Measurements from ENCODE around the gene ERLIN1.

The ERLIN1 gene

DNA sequence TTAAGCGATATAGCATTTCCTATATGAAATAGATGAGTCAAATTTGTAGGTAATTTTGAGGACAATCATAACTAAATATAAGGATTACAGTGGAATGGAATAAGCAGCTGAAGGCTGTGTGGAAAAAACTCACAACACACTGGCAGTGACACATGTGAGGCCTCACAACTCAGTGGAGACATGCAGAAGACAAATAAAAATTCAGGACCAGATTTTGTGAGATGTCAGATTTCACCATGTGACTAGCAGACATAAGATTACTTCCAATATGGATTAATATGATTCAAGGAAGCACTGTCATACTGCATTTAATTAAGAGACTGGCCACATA is 17.6 kb downstream of the ERLIN1 start:
- no peak for DNase-seq

DNA sequence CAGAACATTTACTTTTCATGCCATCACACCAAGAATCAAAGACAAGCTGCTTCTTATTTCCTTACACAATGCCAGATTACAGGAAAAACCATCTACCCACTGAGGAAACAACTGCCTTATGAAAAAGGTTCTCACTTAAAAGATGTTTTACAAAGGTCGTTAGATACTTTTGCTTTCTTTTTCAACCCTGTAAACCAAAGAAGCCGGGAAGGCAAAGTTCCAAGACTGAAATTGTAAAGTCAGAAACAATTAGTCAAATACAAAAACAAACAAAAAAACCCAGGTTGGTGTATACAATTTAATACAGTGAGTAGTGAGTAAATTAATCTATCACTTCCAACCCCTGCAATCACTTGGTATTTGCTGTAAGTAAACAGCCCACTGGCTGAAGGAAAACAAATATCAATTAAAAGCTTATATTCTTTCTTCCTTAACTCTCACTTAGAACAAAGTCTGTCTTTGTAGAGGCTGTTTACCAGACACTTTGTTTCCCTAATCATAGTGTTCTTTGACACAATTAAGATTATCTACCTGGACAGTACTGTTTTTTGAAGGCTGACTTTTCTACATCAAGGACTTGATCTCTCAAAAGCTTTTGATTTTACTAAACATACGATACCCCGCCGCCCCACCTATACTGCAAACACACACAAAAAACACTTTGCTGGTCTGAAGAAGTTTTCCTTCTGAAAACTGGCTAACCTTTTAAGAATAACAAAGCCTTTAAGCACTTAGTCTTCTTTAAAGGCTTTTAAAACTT is 18.1 kb downstream of the ERLIN1 start:
- DNase-seq: no peak

GRCh38 chr10:100163704-100164621 is 21.9 kb downstream of the ERLIN1 start:
- DNase-seq: no peak

DNA sequence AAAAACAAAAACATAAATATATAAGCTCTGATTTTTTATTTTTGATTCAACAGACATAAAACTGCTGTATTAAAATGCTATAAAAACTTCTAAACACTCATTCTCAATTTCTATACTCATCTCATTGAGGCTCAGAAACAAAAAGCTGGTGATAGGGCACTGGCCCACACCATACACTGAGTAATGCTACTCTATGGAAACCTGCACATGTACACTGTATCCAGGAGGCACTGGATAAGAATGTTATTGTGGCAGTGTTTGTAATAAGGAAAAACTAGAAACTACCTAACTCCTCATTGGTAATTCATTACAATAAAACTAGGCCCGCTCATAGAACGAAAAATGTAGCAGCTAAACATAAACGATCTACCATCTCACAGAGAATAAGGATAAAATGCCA is 23.1 kb downstream of the ERLIN1 start:
- no peak for DNase-seq

DNA sequence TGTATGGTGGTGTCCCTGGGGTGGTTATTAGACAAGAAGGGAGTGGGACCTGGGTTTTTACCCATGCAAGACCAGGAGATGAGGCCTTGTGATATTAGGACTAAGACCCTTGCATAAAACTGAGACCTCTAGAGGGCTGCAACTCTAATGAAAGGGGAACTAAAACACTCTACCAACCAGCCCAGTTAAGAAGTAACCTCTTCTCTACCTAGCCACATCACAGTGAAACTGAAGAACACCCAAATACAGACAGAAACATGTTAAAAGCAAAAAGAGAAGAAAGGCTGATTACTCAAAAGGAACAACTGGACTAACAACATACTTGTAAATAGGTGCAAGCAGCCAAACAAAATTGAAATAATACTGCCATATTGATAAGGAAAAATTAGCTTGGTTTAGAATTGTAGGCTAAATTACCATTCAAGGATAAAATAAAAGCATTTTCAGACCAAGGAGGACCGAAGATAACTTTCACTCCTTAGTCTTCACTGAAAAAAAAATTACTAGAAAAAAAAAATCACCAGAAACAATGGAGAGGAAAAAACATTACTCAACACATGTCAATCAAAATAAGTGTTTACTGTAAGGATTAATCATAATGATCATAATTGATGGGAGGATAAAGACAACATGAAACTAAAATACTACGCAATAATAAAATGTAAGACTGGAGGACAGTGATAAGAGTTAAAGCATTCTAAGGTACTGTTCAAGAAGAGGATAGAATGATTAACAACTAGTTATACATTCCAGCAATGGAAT is 27.6 kb downstream of the ERLIN1 start:
- DNase-seq: no peak

DNA sequence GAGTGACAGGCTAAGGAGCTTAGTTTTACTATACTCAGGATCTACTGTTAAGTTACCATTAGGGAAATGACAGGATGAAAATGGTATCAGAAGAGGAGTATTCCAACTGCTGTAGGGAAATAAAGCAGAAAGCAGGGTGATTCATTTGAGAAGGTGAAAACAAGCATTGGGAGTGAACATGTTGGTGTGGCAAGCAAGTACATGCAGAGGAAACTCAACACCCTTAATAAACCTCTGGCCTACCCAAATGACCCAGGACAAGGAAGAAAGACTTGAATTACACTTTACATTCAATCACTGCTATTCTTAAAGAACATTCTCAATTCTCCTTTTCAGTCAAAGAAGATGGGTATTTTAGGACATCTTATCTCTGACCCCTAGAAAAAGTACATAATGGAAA is 28.7 kb downstream of the ERLIN1 start:
- no peak for DNase-seq

DNA sequence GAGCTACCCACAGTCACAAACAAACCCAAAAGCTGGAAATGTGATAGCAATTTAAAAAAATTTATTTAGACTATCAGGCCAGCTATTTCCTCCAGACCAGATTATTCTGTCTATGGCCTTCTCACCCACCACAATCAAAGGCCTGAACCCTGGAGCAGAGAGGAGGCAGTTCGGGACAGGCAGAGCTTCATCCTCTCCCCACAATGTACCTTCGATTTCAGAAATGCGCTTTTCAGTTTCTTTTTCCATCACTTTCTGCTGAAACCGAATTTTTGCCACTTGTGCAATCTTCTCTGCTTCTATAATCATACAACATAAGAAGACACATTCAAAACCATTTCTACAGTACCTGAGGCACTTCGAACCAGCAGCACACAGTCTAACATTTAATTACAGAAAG is 29.9 kb downstream of the ERLIN1 start:
- DNase-seq: no peak

DNA sequence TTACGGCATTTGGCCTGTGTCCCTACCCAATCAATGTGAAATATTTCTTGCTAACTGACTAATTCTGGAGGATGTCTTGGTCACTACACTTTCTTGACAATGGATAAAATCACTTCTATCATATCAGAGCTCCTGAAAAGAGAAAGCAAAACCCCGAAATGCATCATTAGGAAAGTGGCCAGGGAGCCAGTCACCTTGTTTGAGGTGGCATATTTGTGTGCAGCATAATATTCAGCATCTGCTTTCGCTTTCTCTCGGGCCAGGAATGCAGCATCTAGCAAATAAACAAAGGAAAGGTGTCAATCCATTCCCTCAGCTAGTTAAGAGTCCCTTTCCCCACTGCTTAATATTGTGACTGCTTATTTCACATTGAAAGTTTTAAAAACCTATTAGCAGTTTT is 31.2 kb downstream of the ERLIN1 start:
- no peak for DNase-seq

DNA sequence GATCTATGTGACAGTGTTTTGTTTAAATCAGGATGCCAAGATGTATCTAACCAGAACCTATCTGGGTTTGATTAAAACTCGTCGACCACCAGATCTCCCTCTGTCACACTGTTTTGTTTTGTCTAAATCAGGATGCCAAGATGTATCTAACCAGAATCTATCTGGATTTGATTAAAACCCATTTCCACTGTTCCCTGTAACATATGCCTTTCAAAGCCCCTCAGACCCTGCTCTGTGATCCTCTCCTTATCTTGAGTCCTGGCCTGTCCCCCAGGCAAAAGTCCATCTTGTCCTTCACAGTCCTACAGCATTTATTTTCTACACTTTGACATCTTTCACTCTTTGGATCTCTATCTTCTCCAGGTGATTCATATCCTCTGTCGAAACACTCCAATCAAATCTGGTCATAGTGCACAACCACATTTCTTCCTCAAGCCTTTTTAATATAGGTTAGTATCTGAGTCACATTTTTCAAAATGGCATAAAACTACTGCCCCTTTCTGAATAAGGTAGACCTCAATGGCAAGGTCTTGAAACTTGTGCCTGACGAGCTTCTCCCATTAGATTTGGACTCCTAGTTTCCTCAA is 32.5 kb downstream of the ERLIN1 start:
- DNase-seq: no peak

GRCh38 chr10:100151723-100152300 is 34.0 kb downstream of the ERLIN1 start:
- no peak for DNase-seq

DNA sequence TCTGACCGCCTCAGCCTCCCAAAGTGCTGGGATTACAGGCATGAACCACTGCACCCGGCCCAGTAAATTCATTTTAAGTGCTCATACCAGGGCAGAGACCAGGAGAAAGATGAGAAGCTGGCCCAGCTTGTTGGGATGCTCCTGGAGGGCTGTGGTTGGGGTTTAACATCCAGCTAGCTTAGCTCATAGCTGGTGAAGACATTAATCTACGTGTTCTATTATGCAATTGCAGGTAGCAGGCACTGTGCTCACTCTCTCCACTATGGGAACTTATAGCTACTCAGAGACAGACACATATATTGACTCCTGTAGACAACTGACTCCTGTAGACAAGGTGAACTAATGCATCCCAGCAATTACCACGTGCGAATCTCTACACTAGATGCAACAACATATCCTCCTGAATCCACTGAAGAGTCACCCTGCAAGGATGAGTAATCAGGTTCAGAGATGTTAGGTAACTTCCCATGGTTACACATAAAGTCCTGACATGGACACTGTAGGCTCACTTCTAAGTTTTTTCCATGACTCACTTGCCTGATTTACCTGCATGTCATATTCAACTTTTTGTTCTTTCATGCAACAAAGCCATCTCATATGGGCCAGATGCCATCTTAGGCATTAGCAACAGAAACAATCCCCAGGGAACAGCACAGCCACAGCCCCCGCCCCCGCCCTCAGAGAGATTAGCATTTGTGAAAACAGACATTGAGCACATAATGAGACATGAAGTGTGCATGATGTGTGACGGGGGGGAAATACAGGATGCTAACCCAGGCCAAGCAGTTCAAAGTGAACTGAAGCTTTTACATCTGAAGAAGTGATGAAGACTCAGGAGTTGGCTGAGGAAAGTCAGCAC is 37.2 kb downstream of the ERLIN1 start:
- DNase-seq: no peak

DNA sequence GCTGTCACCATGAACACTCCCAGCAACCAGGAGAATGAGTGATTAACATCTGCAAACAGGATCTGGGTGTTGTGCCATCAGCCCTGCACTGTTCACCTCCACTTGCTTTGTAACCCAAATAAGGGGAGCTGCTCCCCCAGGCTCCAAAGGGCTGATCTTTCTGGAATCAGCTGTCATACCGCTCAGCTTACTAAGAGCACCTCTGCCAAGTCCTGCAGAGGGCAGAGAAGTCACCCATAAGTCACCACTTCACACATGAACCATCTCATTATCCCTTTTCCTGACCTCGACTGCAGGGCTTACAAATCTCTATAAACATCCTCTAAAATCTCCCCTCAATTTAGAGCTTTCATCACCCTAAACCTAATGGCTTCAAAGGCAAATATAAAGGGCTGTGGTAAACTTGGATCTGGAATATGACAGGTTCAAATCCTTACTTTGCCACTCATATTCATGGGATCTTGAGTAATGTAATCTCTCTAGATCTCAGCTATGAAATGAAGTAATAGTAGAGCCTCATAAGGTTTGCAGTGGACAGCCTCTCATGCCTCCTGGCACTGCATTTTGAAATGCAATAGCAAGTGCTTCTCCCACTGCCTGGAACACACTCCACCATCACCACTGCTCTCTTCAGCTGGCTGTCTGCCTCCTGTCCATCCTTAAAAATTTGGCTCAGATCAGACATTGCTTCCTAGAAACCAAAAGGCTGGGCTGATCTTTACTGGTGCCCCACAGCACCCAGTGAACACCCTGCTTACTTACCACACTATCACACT is 38.8 kb downstream of the ERLIN1 start:
- no peak for DNase-seq

DNA sequence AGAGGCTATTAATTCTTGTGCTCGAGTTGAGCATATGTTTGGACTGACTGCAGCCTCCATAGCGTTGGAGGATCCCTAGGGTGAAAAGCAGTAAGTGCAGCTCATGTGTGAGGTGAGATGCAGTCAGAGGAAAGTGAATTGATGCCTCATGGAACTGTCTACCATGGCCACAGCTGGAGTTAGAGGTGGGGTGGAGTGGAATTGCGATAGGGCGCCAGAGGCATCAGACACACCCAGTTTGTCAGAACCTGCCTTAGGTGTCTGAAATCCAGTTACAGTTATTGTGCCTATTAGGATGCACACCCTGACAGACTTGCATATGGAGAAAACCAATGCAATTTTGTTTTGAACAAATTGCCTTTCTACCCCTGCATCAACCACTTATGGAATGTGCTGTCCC is 39.4 kb downstream of the ERLIN1 start:
- DNase-seq: no peak

- no peak for DNase-seq
Observed at GRCh38 chr10:100143756-100144155, 42.1 kb downstream of the ERLIN1 start.

DNA sequence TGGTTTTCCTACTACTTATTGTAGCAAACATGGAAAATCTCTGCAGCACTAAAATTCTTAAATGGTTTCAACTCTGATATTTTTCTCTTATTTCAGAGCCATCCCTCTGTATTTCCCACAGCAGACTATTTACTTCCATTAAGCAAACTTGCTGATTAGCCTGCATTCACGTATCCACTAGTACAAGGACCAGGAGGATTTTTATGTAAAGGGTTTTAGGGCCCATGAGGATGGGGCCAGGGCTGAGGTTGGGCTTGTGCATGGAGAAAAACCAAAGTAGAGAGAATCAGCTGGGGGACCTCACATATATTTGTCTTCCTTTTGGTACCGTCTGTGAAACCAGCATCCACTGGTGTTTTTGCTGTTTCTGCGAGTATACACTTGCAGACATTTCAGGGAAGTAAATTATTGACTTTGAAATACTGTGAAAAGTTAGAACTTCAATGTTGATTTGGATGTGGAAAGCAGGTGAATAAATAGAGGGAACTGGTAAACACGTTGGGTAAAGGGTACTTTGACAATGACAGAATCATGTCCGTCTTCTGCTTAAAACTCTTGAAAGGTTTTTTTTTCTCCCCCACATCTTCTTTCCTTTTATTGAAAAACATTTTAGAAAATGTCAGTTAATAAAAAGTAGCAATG is 44.3 kb downstream of the ERLIN1 start:
- no peak for DNase-seq

- no peak for DNase-seq
Observed at GRCh38 chr10:100140070-100140469, 45.8 kb downstream of the ERLIN1 start.

DNA sequence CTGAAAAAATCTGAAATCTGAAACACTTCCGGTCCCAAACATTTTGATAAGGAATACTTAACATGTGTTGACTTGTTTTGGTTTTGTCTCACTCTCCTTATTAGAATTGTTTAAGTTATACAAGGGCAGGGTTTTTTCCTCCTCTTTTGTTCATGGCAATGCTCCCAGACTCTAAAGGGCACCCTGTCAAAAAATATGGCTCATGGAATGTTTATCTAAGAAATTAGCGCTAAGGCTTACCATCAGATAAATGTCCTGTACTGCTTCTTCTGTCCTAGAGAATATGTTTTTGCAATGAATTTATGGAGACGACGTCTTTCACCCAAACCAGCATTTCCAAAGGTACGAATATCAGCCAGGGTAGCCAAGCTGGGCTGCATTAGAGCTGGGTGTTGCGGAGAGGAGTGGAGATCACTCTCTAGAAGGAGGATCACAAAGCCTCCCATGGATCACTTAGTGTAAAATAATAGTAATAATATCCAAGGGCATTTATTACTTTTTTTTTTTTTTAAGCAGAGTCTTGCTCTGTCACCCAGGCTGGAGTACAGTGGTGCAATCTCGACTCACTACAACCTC is 46.8 kb downstream of the ERLIN1 start:
- no peak for DNase-seq

DNA sequence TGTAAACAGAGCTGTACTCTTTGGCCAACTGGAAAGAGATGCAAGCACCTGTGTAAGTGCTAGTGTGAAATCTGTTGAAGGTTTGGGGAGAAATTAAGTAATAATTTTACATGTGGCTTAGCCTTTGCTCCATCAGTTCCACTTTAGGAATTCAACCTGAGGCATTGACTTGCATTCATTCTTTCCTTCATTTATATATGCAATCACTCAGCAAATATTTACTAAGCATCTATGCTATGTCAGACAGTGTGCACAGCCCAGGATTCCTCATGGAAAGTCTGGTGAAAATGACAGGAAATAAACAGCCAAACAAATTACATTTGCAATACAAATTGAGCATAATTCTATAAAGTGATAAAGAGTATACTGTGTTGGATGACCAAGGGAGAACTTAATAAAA is 50.3 kb downstream of the ERLIN1 start:
- no peak for DNase-seq

GRCh38 chr10:100133801-100134200 is 52.0 kb downstream of the ERLIN1 start:
- no peak for DNase-seq

GRCh38 chr10:100132427-100132826 is 53.4 kb downstream of the ERLIN1 start:
- no peak for DNase-seq

Measured in NCI-H526 (cell line).